Bronchial epithelial cell (primary cell): ENCODE results near the gene RPP40. TPM values are rescaled to one million over a fixed set of nuclear protein-coding genes. Genes with fewer than 3 reads are reported as not detected.

ENCODE experiments used
- DNase-seq: peaks from one replicate; pipeline ENCODE4 v3.0.0-alpha.2; 2010; ENCODE audit warnings: low read depth
- FAIRE-seq: peaks from 2 replicates; lab custom pipeline; 2011; peaks lifted over from hg19 to GRCh38; lab: Jason Lieb, UNC
- H3K27me3 ChIP-seq: 2 replicates; pipeline ENCODE4 v1.5.1; 2011; ENCODE audit warnings: low read length; ENCODE audit not compliant: control insufficient read depth, insufficient read depth
- H3K36me3 ChIP-seq: 2 replicates; pipeline ENCODE4 v1.5.1; 2011; ENCODE audit warnings: low read length; ENCODE audit not compliant: control insufficient read depth, insufficient read depth
- H3K4me3 ChIP-seq: 2 replicates; pipeline ENCODE4 v1.5.1; 2011; ENCODE audit warnings: mild to moderate bottlenecking, low read depth, low read length, control low read depth
- CTCF ChIP-seq: IDR thresholded peaks from 2 replicates; pipeline ENCODE4 v1.5.1; 2011; ENCODE audit warnings: mild to moderate bottlenecking, moderate library complexity, low read length, control low read depth, inconsistent platforms; ENCODE audit not compliant: insufficient read depth, severe bottlenecking
- total RNA-seq: library from RNA; depleted of rRNA; stranded (reverse); fragments of >200 nt; gene quantifications from 2 replicates; pipeline ENCODE4 v1.2.1, GENCODE V29; 2014

RPP40 gene
- total RNA-seq, 1 donor from 2014 or later, result 10.3 TPM

GRCh38 chr6:4958624-4959023 lies 45.2 kb downstream of the RPP40 start:
- peaks cover 3% of the 10 kb centered on the region for H3K36me3 ChIP-seq
- no peak for FAIRE-seq

DNA sequence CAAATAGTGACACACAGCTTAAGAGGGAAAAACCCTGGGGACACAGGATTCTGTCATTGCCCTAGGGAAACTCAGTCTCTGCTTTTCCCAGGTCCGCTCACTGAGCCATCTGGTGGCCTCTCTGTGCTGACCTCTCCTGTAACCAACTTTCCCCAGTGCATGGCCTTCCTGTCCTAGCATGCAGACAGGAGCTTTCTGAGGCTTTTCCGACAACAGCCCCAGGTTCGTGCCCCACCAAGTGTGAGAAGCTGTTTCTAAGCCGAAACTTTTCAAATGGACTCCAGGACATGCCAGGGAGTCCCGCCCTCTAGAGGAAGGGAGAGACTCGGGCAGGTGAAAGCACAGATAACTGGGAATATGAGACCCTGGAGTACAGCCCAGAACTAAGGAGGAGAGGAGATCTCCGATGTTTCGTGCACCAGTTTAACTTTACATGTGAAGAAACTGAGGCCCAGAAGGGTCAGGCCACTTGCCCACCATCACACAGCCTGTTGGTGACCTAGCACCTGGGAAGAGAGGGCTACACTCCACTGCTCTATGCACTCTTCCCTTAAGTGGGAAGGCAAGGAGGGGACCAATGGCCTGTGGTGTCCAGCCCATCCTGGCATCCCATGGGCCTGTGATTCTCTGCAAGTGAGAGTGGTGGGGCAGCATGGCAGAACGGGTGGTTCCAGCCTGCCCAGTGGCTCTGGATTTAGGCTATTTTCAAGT lies 46.2 kb downstream of the RPP40 start:
- DNase-seq, result no peak
- FAIRE-seq, result no peak

More at GRCh38 chr6:4958624-4959023, 45.2 kb downstream of the RPP40 start:
- Histone ChIP-seq H3K4me3 (no peak overlapping the region), H3K27me3 (no peaks in the 10 kb centered on the region)
- TF ChIP-seq CTCF, result no peak
- DNase-seq, result no peak

DNA sequence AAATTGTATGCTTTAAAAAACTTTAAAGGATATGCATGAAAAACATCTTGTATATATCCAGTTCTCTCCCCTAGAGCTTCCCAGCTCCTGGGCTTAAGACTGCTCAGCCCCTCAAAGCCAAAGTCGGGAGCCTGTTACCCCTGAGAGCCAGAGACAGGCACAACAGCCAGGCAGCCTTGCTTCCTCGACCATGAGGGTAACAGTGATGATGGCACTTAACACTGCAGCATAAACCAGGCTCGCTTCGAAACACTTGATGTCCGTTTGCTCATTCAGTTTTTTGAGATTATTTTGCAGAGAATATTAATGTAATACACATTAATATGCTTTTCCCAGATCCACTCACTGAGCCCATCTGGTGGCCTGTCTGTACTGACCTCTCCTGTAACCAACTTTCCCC lies 47.2 kb downstream of the RPP40 start:
- peaks cover 8% of the 10 kb centered on the region for H3K36me3 ChIP-seq
- no peak for DNase-seq
- H3K4me3 ChIP-seq, result no peak overlapping the region
- TF ChIP-seq CTCF, result no peak
- H3K27me3 ChIP-seq, result no peaks in the 10 kb centered on the region
- no peak for FAIRE-seq

More for the DNA sequence above, 46.2 kb downstream of the RPP40 start:
- Histone ChIP-seq H3K36me3 (peaks cover 3% of the 10 kb centered on the region), H3K4me3 (no peak overlapping the region), H3K27me3 (no peaks in the 10 kb centered on the region)
- peak; percentile 35 for TF ChIP-seq CTCF

GRCh38 chr6:4953440-4953839 lies 50.4 kb downstream of the RPP40 start:
- TF ChIP-seq CTCF, result no peak
- Histone ChIP-seq H3K4me3 (no peak overlapping the region), H3K27me3 (no peaks in the 10 kb centered on the region), H3K36me3 (peaks cover 8% of the 10 kb centered on the region)
- FAIRE-seq, result no peak
- no peak for DNase-seq

DNA sequence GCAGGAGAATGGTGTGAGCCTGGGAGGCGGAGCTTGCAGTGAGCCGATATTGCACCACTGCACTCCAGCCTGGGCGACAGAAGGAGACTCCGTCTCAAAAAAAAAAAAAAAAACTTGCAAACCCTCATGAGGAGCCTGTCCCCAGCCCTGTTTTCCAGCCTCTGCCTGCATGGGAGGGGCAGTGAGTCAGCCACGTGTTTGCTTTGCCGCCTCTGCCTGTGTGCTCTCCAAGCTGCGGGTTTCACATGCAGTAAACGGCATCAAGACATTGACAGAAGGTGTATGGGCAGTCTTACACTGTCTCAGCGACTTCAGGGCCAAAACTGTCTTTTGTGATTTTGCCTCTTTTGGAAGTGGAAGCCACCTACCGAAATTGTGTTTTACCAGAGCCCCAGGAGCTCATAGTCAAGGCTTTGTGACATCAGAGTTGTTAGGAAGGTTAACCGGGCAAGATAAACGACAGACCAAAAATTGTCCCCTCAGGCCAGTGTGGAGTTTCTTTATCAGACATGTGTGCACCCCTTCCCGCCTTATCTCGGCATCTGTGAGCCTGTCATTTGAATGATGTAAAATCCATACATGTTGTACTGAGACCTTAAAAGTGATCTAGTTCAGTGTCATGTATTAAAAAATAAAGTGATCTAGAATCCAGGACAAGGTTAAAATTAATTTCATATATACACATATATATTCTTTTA lies 52.9 kb downstream of the RPP40 start:
- FAIRE-seq, result no peak

More for the DNA sequence above, 52.9 kb downstream of the RPP40 start:
- no peak for TF ChIP-seq CTCF
- Histone ChIP-seq H3K4me3 (no peak overlapping the region), H3K27me3 (no peaks in the 10 kb centered on the region), H3K36me3 (peaks cover 8% of the 10 kb centered on the region)
- DNase-seq, result peak; percentile 78
